Loucy (cell line): ENCODE data around the gene TPO.

Experiments used
- H2AFZ ChIP-seq: fragments of 200-600 bp; sonication (generic); 2 replicates; pipeline ENCODE4 v1.6.0; 2016; ENCODE audit warnings: antibody characterized with exemption, mild to moderate bottlenecking, low read length, moderate library complexity
- H3F3A ChIP-seq: fragments of 200-600 bp; 2 replicates; pipeline ENCODE4 v1.6.0; 2016; ENCODE audit warnings: antibody characterized with exemption, low read depth, mild to moderate bottlenecking
- H3K27me3 ChIP-seq: fragments of 200-600 bp; sonication (generic); 2 replicates; pipeline ENCODE4 v1.6.1; 2014; ENCODE audit warnings: low read length, mild to moderate bottlenecking; ENCODE audit not compliant: insufficient read depth, poor library complexity, severe bottlenecking
- H3K36me3 ChIP-seq: fragments of 200-600 bp; sonication (generic); 2 replicates; pipeline ENCODE4 v1.6.1; 2016; ENCODE audit warnings: low read length; ENCODE audit not compliant: insufficient read depth
- H3K4me1 ChIP-seq: fragments of 200-600 bp; sonication (generic); 2 replicates; pipeline ENCODE4 v1.5.1; 2014; ENCODE audit warnings: low read length, mild to moderate bottlenecking; ENCODE audit not compliant: insufficient read depth, poor library complexity, severe bottlenecking
- H3K4me2 ChIP-seq: fragments of 200-600 bp; sonication (generic); 2 replicates; pipeline ENCODE4 v1.6.0; 2014; ENCODE audit warnings: antibody characterized with exemption, low read length, low read depth, mild to moderate bottlenecking; ENCODE audit not compliant: poor library complexity, severe bottlenecking
- H3K4me3 ChIP-seq: fragments of 200-600 bp; sonication (generic); 2 replicates; pipeline ENCODE4 v1.5.1; 2014; ENCODE audit warnings: low read length, mild to moderate bottlenecking, mixed read lengths; ENCODE audit not compliant: poor library complexity, severe bottlenecking
- H3K79me2 ChIP-seq: fragments of 200-600 bp; sonication (generic); 2 replicates; pipeline ENCODE4 v1.6.1; 2014; ENCODE audit warnings: low read length; ENCODE audit not compliant: insufficient read depth
- H3K9ac ChIP-seq: fragments of 200-600 bp; sonication (generic); 2 replicates; pipeline ENCODE4 v1.6.0; 2014; ENCODE audit warnings: mild to moderate bottlenecking, low read depth, low read length, moderate library complexity; ENCODE audit not compliant: poor library complexity, severe bottlenecking
- H3K9me2 ChIP-seq: fragments of 200-600 bp; sonication (generic); replicated peaks from 2 replicates; pipeline ENCODE4 v1.6.1; 2016; ENCODE audit warnings: low read depth, low read length, mixed read lengths
- H3K9me3 ChIP-seq: fragments of 200-600 bp; sonication (generic); 2 replicates; pipeline ENCODE4 v1.6.1; 2014; ENCODE audit warnings: mild to moderate bottlenecking, antibody characterized with exemption, low read length, low read depth; ENCODE audit not compliant: insufficient read depth
- H4K20me1 ChIP-seq: fragments of 200-600 bp; sonication (generic); 2 replicates; pipeline ENCODE4 v1.6.0; 2014; ENCODE audit warnings: antibody characterized with exemption, low read length, mild to moderate bottlenecking; ENCODE audit not compliant: insufficient read depth, poor library complexity, severe bottlenecking
- CTCF ChIP-seq: fragments of 200-600 bp; sonication (generic); conservative IDR thresholded peaks from 2 replicates; pipeline ENCODE4 v1.5.1; 2014; ENCODE audit warnings: mild to moderate bottlenecking, antibody characterized with exemption, low read length
- EZH2phosphoT487 ChIP-seq: fragments of 200-600 bp; IDR thresholded peaks from 2 replicates; pipeline ENCODE4 v1.6.1; 2018; ENCODE audit warnings: antibody characterized with exemption, mild to moderate bottlenecking, moderate library complexity, borderline replicate concordance

Gene TPO

GRCh38 chr2:1415501-1415900 is 2.2 kb downstream of the TPO start:
- Histone ChIP-seq H4K20me1 (no peaks in the 10 kb centered on the region), H3K9me3 (no peaks in the 10 kb centered on the region), H3K9ac (no peak overlapping the region), H3K9me2 (no peaks in the 10 kb centered on the region), H3K4me2 (no peak overlapping the region), H3F3A (no peaks in the 10 kb centered on the region), H3K4me1 (no peaks in the 10 kb centered on the region), H2AFZ (no peak overlapping the region), H3K36me3 (no peaks in the 10 kb centered on the region), H3K27me3 (no peaks in the 10 kb centered on the region), H3K79me2 (no peaks in the 10 kb centered on the region), H3K4me3 (no peak overlapping the region)
- no peak for TF ChIP-seq CTCF
- no peak for TF ChIP-seq EZH2phosphoT487

- H3K4me2 ChIP-seq: no peak overlapping the region
- TF ChIP-seq CTCF (no peak), EZH2phosphoT487 (no peak)
- no peaks in the 10 kb centered on the region for H3K79me2 ChIP-seq
- no peaks in the 10 kb centered on the region for H3F3A ChIP-seq
- H3K4me3 ChIP-seq: no peak overlapping the region
- no peaks in the 10 kb centered on the region for H4K20me1 ChIP-seq
- no peaks in the 10 kb centered on the region for H3K9me2 ChIP-seq
- no peaks in the 10 kb centered on the region for H3K4me1 ChIP-seq
- H3K9me3 ChIP-seq: no peaks in the 10 kb centered on the region
- no peaks in the 10 kb centered on the region for H3K36me3 ChIP-seq
- H2AFZ ChIP-seq: no peak overlapping the region
- H3K9ac ChIP-seq: no peak overlapping the region
- no peaks in the 10 kb centered on the region for H3K27me3 ChIP-seq
Measured at GRCh38 chr2:1418566-1418965, 5.3 kb downstream of the TPO start.

GRCh38 chr2:1420746-1421480 is 7.7 kb downstream of the TPO start:
- Histone ChIP-seq H3K4me1 (no peaks in the 10 kb centered on the region), H3K4me3 (no peak overlapping the region), H3K36me3 (no peaks in the 10 kb centered on the region), H3F3A (no peaks in the 10 kb centered on the region), H2AFZ (no peak overlapping the region), H3K9me3 (no peaks in the 10 kb centered on the region), H4K20me1 (no peaks in the 10 kb centered on the region), H3K27me3 (no peaks in the 10 kb centered on the region), H3K9me2 (no peaks in the 10 kb centered on the region), H3K9ac (no peak overlapping the region), H3K4me2 (no peak overlapping the region), H3K79me2 (no peaks in the 10 kb centered on the region)
- TF ChIP-seq CTCF (no peak), EZH2phosphoT487 (no peak)
